Left ventricle myocardium inferior (tissue), 1 donor: ENCODE measurements around the gene SOCS7. TPM values are rescaled to one million over a fixed set of nuclear protein-coding genes. Genes with fewer than 3 reads are reported as not detected.

Experiments
- DNase-seq: peaks from one replicate; pipeline ENCODE4 v3.0.0-alpha.2; 2020
- H3K27ac ChIP-seq: fragments of 200-600 bp; replicated peaks from 2 replicates; pipeline ENCODE4 v1.8.0; 2021
- H3K27me3 ChIP-seq: fragments of 200-600 bp; 2 replicates; pipeline ENCODE4 v1.8.0; 2021; ENCODE audit warnings: low read depth
- H3K36me3 ChIP-seq: fragments of 200-600 bp; 2 replicates; pipeline ENCODE4 v1.8.0; 2021
- H3K4me1 ChIP-seq: fragments of 200-600 bp; 2 replicates; pipeline ENCODE4 v1.8.0; 2021
- H3K4me3 ChIP-seq: fragments of 200-600 bp; 2 replicates; pipeline ENCODE4 v1.8.0; 2021; ENCODE audit warnings: mild to moderate bottlenecking, moderate library complexity
- H3K9me3 ChIP-seq: fragments of 200-600 bp; replicated peaks from 2 replicates; pipeline ENCODE4 v1.8.0; 2021
- intact Hi-C: fragments of 100-400 bp; cut with micrococcal nuclease; formaldehyde crosslinking; loops from one replicate; pipeline ENCODE4 v1.11.0; 2022
- total RNA-seq: library from RNA; stranded (reverse); fragmentation: NEBNext Ultra II Directional; extraction: Animal tissue kit (Norgen Biotek cat#: 25700); gene quantifications from one replicate; pipeline ENCODE4 v1.2.1, GENCODE V29; 2021
- TF ChIP-seq, protein P1 (sequence below): fragments of 200-600 bp; IDR thresholded peaks from 2 replicates; pipeline ENCODE4 v1.8.0; 2021; ENCODE audit warnings: antibody characterized with exemption, mild to moderate bottlenecking, borderline replicate concordance
- donor health status: DM: no; HTN: yes; CAD: no; lungs with severe emphysema.

The SOCS7 gene
- total RNA-seq, 1 donor from 2014 or later, result 13.2 TPM

DNA sequence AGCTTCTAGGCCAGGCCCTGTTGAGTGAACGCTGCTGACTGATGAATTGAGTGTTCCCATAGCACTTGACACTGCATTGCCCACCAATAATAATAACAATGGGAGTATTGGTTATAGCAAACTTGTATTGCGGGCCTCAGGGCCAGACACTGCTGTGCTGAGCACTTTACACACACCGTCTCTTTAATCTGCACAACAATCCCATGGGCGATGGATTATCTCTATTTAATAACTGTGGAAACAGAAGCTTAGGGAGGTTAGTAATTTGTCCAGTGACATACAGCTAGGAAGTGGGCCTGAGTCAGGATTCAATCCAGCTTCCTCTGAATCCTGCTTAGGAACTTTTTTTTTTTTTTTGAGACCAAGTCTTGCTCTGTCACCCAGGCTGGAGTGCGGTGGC is 87.8 kb downstream of the SOCS7 start:
- no peaks in the 10 kb centered on the region for H3K9me3 ChIP-seq
- H3K36me3 ChIP-seq, result no peaks in the 10 kb centered on the region
- no peak for DNase-seq
- peaks cover 98% of the 10 kb centered on the region for H3K4me1 ChIP-seq
- intact Hi-C loops, result no loop called here
- peak overlapping the region; percentile 89 for H3K27ac ChIP-seq
- no peak overlapping the region for H3K4me3 ChIP-seq
- TF ChIP-seq, protein P1, sequence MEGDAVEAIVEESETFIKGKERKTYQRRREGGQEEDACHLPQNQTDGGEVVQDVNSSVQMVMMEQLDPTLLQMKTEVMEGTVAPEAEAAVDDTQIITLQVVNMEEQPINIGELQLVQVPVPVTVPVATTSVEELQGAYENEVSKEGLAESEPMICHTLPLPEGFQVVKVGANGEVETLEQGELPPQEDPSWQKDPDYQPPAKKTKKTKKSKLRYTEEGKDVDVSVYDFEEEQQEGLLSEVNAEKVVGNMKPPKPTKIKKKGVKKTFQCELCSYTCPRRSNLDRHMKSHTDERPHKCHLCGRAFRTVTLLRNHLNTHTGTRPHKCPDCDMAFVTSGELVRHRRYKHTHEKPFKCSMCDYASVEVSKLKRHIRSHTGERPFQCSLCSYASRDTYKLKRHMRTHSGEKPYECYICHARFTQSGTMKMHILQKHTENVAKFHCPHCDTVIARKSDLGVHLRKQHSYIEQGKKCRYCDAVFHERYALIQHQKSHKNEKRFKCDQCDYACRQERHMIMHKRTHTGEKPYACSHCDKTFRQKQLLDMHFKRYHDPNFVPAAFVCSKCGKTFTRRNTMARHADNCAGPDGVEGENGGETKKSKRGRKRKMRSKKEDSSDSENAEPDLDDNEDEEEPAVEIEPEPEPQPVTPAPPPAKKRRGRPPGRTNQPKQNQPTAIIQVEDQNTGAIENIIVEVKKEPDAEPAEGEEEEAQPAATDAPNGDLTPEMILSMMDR, result no peak
- H3K27me3 ChIP-seq, result no peaks in the 10 kb centered on the region

DNA sequence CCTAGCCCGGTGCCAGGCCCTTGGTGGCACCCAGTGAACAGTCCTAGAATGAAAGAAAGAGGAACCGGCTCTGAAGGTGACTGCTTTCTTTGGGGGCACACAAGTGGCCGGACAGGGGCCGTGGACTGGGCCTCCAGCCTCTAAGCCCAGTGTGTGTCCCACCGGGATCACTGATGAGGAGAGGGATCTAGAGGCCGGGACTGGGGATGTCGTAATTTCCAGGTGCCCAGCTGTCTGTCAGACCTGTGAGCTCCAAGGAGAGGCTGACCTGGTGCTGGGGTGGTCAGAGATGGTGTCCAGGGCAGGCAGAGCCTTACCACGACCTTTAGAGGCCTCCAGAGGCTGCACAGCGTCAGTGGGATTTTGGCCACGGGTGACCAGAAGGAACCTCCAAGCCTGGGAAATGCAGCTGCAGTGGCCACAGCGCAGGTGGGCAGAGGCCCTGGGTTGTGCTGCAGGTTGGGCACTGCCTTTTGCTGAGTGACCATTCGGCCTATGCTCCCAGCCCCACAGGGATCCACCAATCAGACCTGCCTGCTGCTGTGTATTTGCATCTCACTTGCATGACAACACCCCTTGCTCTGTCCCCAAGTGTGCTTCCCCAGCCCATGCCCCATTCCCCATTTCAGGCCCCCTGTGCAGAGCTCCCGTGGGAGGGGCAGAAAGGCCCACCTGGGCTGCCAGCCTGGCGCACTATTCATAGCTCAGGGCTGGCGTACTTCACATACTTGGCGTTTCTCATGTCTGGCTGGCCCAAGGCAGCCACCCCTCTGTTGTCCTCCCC is 89.2 kb downstream of the SOCS7 start:
- intact Hi-C loops, result no loop called here
- Histone ChIP-seq H3K9me3 (no peaks in the 10 kb centered on the region), H3K27me3 (no peaks in the 10 kb centered on the region), H3K4me3 (peak overlapping the region; percentile 23), H3K4me1 (peaks cover 91% of the 10 kb centered on the region), H3K36me3 (no peaks in the 10 kb centered on the region), H3K27ac (peak overlapping the region; percentile 89)
- peak; percentile 66 for DNase-seq
- TF ChIP-seq, protein P1, result no peak

DNA sequence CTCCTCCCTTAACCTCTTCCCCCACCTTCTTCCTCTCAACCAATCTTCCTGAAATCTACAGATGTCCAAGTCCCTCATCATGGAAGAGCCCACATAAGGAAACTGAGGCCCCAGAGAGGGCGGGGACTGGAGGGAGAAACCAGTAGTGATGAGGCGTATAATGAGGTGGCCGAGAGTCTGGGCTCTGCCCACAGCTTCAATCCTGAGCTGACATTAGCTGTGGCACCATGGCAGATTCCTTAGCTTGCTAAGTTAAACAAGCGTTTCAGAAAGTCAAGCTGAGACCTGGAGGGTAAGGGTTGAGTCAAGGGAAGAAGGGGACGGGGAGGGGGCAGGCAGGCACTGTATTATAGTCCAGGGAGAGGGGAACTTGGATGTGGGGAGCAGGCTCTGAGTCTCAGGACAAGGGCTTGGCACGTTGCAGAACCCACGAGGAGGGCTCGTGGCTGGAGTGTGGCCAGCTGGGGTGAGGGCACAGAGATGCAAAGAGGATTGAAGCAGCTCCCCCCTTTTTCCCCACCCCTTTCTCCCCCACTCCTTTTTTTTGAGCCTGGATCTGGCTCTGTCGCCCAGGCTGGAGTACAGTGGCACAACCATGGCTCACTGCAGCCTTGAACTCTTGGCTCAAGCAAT is 89.9 kb downstream of the SOCS7 start:
- Histone ChIP-seq H3K4me3 (no peak overlapping the region), H3K9me3 (no peaks in the 10 kb centered on the region), H3K27ac (peak overlapping the region; percentile 89), H3K36me3 (no peaks in the 10 kb centered on the region), H3K27me3 (no peaks in the 10 kb centered on the region), H3K4me1 (peaks cover 87% of the 10 kb centered on the region)
- TF ChIP-seq, protein P1, result no peak
- DNase-seq, result peak; percentile 53
- intact Hi-C loops, result no loop called here

DNA sequence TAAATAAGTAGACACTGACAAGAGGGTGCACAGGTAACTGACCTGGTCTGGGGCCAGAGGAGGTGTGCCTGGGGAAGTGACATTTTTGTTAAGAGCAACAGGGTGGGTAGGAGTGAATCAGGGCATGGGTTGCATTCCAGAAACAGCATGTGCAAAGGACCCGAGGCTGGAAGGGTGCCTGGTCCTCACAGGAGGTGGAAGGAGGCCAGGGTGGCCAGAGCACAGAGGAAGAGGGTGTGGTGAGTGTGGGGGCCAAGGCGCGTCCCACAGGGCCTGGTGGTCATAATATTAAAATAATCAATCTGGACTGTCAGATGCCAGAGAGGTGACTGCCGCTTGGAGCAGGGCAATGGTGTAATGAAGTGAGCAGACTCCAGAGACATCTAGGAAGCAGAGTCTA is 90.9 kb downstream of the SOCS7 start:
- no peaks in the 10 kb centered on the region for H3K27me3 ChIP-seq
- H3K4me3 ChIP-seq, result no peak overlapping the region
- H3K9me3 ChIP-seq, result no peaks in the 10 kb centered on the region
- peak overlapping the region; percentile 89 for H3K27ac ChIP-seq
- TF ChIP-seq, protein P1, result no peak
- H3K36me3 ChIP-seq, result no peaks in the 10 kb centered on the region
- H3K4me1 ChIP-seq, result peaks cover 87% of the 10 kb centered on the region
- no peak for DNase-seq
- intact Hi-C loops, result no loop called here

DNA sequence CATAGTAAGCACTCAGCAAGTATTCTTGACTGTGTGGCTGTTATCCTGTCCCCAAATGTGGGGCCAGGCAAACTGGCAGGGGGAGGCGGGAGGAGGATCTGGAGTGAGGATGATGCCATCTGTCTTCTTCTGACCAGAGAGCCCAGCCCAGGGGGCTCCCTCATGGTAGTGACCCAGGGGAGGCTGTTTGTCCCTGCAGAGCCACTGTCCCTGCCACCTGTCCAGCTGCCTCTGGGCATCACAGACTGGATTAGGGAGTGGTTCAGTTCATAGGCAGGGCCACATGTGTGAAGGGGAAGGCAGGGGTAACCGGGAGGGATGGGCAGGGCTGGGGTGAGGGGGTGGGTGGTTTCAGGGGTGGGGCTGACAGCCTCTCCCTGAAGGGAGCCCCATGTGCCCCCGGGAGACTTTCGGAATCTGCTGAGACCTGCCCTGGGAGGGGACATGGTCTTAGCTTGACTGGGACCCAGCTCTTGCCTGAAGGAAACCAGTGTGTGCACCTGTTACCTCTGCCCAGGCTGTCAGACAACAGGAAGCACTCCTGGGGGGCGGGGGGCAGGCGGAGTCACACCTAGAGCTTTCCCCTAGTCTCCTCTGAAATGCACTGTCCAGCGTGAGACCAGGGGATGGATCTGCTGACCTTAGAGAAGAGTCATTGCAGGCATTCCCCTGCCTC is 91.8 kb downstream of the SOCS7 start:
- Histone ChIP-seq H3K27me3 (no peaks in the 10 kb centered on the region), H3K36me3 (no peaks in the 10 kb centered on the region), H3K4me3 (no peak overlapping the region), H3K9me3 (no peaks in the 10 kb centered on the region), H3K4me1 (peaks cover 87% of the 10 kb centered on the region), H3K27ac (peak overlapping the region; percentile 89)
- intact Hi-C loops, result no loop called here
- TF ChIP-seq, protein P1, result no peak
- DNase-seq, result no peak
